ENCODE results near the gene SBNO1.
"Not testable (repeated sequence)": the region's sequence is repeated elsewhere in the genome, so short reads cannot be mapped to it uniquely, and the experiment has no call there.

The SBNO1 gene

GRCh38 chr12:123384318-123384993 is 19.8 kb upstream of the SBNO1 start:
- Histone ChIP-seq H3K27ac (ENCODE audit: low read length) (peak overlapping the region; percentile 24), H3K4me3 (ENCODE audit: low read length) (peak overlapping the region; percentile 79), H4K20me1 (ENCODE audit: insufficient read depth, low read length) (no peaks in the 10 kb centered on the region; the same call in 1 of the 2 replicates), H3K4me2 (ENCODE audit: low read length) (peak overlapping the region; percentile 66), H3K9ac (ENCODE audit: low read length) (peak overlapping the region; percentile 74), H3K9me3 (ENCODE audit: insufficient read depth, low read length) (no peaks in the 10 kb centered on the region), H2AFZ (ENCODE audit: low read depth, low read length) (peak overlapping the region; percentile 60; the same call in 1 of the 2 replicates), H3K4me1 (ENCODE audit: low read length) (peaks cover 22% of the 10 kb centered on the region), H3K79me2 (ENCODE audit: low read length) (peaks cover 22% of the 10 kb centered on the region), H3K36me3 (replicated peaks; ENCODE audit: low read depth, low read length) (no peaks in the 10 kb centered on the region), H3K27me3 (ENCODE audit: low read depth, low read length) (no peaks in the 10 kb centered on the region)
- TF ChIP-seq EZH2phosphoT487 (IDR thresholded peaks at IDR 0.05; ENCODE audit: low read depth) (no peak), CTCF (IDR thresholded peaks at IDR 0.05; ENCODE audit: low read depth, low read length) (0 out of 2 replicates have a peak, but pooled peaks have one; percentile 13)

GRCh38 chr12:123382684-123383083 is 18.0 kb upstream of the SBNO1 start:
- no peak overlapping the region for H3K4me3 ChIP-seq (ENCODE audit: low read length)
- H2AFZ ChIP-seq (ENCODE audit: low read depth, low read length), result no peak overlapping the region
- H3K4me2 ChIP-seq (ENCODE audit: low read length), result no peak overlapping the region
- peaks cover 16% of the 10 kb centered on the region for H3K4me1 ChIP-seq (ENCODE audit: low read length)
- TF ChIP-seq CTCF (IDR thresholded peaks at IDR 0.05; ENCODE audit: low read depth, low read length) (no peak), EZH2phosphoT487 (IDR thresholded peaks at IDR 0.05; ENCODE audit: low read depth) (no peak)
- no peaks in the 10 kb centered on the region for H3K36me3 ChIP-seq (replicated peaks; ENCODE audit: low read depth, low read length)
- H3K9ac ChIP-seq (ENCODE audit: low read length), result no peak overlapping the region
- no peak overlapping the region for H3K27ac ChIP-seq (ENCODE audit: low read length)
- no peaks in the 10 kb centered on the region for H3K27me3 ChIP-seq (ENCODE audit: low read depth, low read length)
- peaks cover 17% of the 10 kb centered on the region for H3K79me2 ChIP-seq (ENCODE audit: low read length)
- no peaks in the 10 kb centered on the region for H3K9me3 ChIP-seq (ENCODE audit: insufficient read depth, low read length)
- no peaks in the 10 kb centered on the region; the same call in 1 of the 2 replicates for H4K20me1 ChIP-seq (ENCODE audit: insufficient read depth, low read length)

GRCh38 chr12:123379391-123379790 is 14.7 kb upstream of the SBNO1 start:
- no peak overlapping the region for H3K9ac ChIP-seq (ENCODE audit: low read length)
- H3K4me1 ChIP-seq (ENCODE audit: low read length), result peaks cover 9% of the 10 kb centered on the region; the same call in 1 of the 2 replicates
- H3K79me2 ChIP-seq (ENCODE audit: low read length), result peaks cover 2% of the 10 kb centered on the region; the same call in 1 of the 2 replicates
- no peaks in the 10 kb centered on the region for H4K20me1 ChIP-seq (ENCODE audit: insufficient read depth, low read length)
- H2AFZ ChIP-seq (ENCODE audit: low read depth, low read length), result no peak overlapping the region
- no peaks in the 10 kb centered on the region for H3K9me3 ChIP-seq (ENCODE audit: insufficient read depth, low read length)
- H3K4me3 ChIP-seq (ENCODE audit: low read length), result no peak overlapping the region
- H3K36me3 ChIP-seq (replicated peaks; ENCODE audit: low read depth, low read length), result no peaks in the 10 kb centered on the region
- TF ChIP-seq CTCF (IDR thresholded peaks at IDR 0.05; ENCODE audit: low read depth, low read length) (no peak), EZH2phosphoT487 (IDR thresholded peaks at IDR 0.05; ENCODE audit: low read depth) (no peak)
- no peak overlapping the region for H3K4me2 ChIP-seq (ENCODE audit: low read length)
- no peak overlapping the region for H3K27ac ChIP-seq (ENCODE audit: low read length)
- H3K27me3 ChIP-seq (ENCODE audit: low read depth, low read length), result no peaks in the 10 kb centered on the region

GRCh38 chr12:123372415-123372814 is 7.8 kb upstream of the SBNO1 start:
- H3K27me3 ChIP-seq (ENCODE audit: low read depth, low read length); H3K36me3 ChIP-seq (replicated peaks; ENCODE audit: low read depth, low read length); H3K4me2 ChIP-seq (ENCODE audit: low read length); H3K9me3 ChIP-seq (ENCODE audit: insufficient read depth, low read length); H2AFZ ChIP-seq (ENCODE audit: low read depth, low read length); H3K4me3 ChIP-seq (ENCODE audit: low read length); H3K79me2 ChIP-seq (ENCODE audit: low read length); H3K27ac ChIP-seq (ENCODE audit: low read length); H3K9ac ChIP-seq (ENCODE audit: low read length); H4K20me1 ChIP-seq (ENCODE audit: insufficient read depth, low read length): not testable (repeated sequence)
- peaks cover 16% of the 10 kb centered on the region for H3K4me1 ChIP-seq (ENCODE audit: low read length)

- not testable (repeated sequence) for H2AFZ ChIP-seq (ENCODE audit: low read depth, low read length); H3K27ac ChIP-seq (ENCODE audit: low read length); H3K36me3 ChIP-seq (replicated peaks; ENCODE audit: low read depth, low read length); H3K4me3 ChIP-seq (ENCODE audit: low read length); H3K9ac ChIP-seq (ENCODE audit: low read length); H3K4me2 ChIP-seq (ENCODE audit: low read length); H3K9me3 ChIP-seq (ENCODE audit: insufficient read depth, low read length); H3K27me3 ChIP-seq (ENCODE audit: low read depth, low read length); H3K79me2 ChIP-seq (ENCODE audit: low read length); H4K20me1 ChIP-seq (ENCODE audit: insufficient read depth, low read length)
- H3K4me1 ChIP-seq (ENCODE audit: low read length), result peaks cover 16% of the 10 kb centered on the region
Measured at GRCh38 chr12:123371667-123372368, 7.2 kb upstream of the SBNO1 start.
